GM23248 (cell line): ENCODE data around the gene ZNRF1. TPM values are rescaled to one million over a fixed set of nuclear protein-coding genes. Genes with fewer than 3 reads are reported as not detected.

ENCODE experiments used
- DNase-seq: peaks from one replicate; pipeline ENCODE4 v3.0.0-alpha.2; 2015
- H2AFZ ChIP-seq: fragments of 200-600 bp; sonication (generic); 2 replicates; pipeline ENCODE4 v1.6.1; 2016; ENCODE audit warnings: antibody characterized with exemption
- H3F3A ChIP-seq: fragments of 200-600 bp; sonication (generic); 2 replicates; pipeline ENCODE4 v1.6.1; 2016; ENCODE audit warnings: mild to moderate bottlenecking, antibody characterized with exemption, mixed run types; ENCODE audit not compliant: insufficient read depth
- H3K27ac ChIP-seq: fragments of 200-600 bp; sonication (generic); 2 replicates; pipeline ENCODE4 v1.5.1; 2016; ENCODE audit warnings: mild to moderate bottlenecking
- H3K27me3 ChIP-seq: fragments of 200-600 bp; sonication (generic); replicated peaks from 2 replicates; pipeline ENCODE4 v1.6.1; 2016; ENCODE audit warnings: mild to moderate bottlenecking; ENCODE audit not compliant: insufficient read depth
- H3K36me3 ChIP-seq: fragments of 200-600 bp; sonication (generic); 2 replicates; pipeline ENCODE4 v1.6.1; 2016; ENCODE audit warnings: low read depth, mild to moderate bottlenecking
- H3K4me1 ChIP-seq: fragments of 200-600 bp; sonication (generic); 2 replicates; pipeline ENCODE4 v1.6.1; 2016; ENCODE audit warnings: mild to moderate bottlenecking; ENCODE audit not compliant: insufficient read depth
- H3K4me2 ChIP-seq: fragments of 200-600 bp; sonication (generic); one replicate; pipeline ENCODE4 v1.6.1; 2016; ENCODE audit warnings: mild to moderate bottlenecking; ENCODE audit not compliant: unreplicated experiment
- H3K4me3 ChIP-seq: fragments of 200-600 bp; sonication (generic); 2 replicates; pipeline ENCODE4 v1.5.1; 2016; ENCODE audit warnings: mild to moderate bottlenecking
- H3K79me2 ChIP-seq: fragments of 200-600 bp; sonication (generic); 2 replicates; pipeline ENCODE4 v1.6.1; 2016; ENCODE audit warnings: mild to moderate bottlenecking; ENCODE audit not compliant: insufficient read depth
- H3K9ac ChIP-seq: fragments of 200-600 bp; sonication (generic); 2 replicates; pipeline ENCODE4 v1.6.1; 2016; ENCODE audit warnings: mild to moderate bottlenecking
- H3K9me2 ChIP-seq: fragments of 200-600 bp; sonication (generic); 2 replicates; pipeline ENCODE4 v1.6.1; 2016; ENCODE audit warnings: mixed run types, mild to moderate bottlenecking, moderate library complexity; ENCODE audit not compliant: insufficient read depth
- H3K9me3 ChIP-seq: fragments of 200-600 bp; sonication (generic); one replicate; pipeline ENCODE4 v1.6.1; 2017; ENCODE audit warnings: low read depth
- H4K20me1 ChIP-seq: fragments of 200-600 bp; sonication (generic); 2 replicates; pipeline ENCODE4 v1.6.0; 2016; ENCODE audit not compliant: insufficient read depth
- EZH2 ChIP-seq: fragments of 200-600 bp; sonication (generic); IDR thresholded peaks from 2 replicates; pipeline ENCODE4 v1.6.1; 2018; ENCODE audit warnings: antibody characterized with exemption, mild to moderate bottlenecking; ENCODE audit not compliant: insufficient read depth, poor library complexity, severe bottlenecking
- EZH2phosphoT487 ChIP-seq: fragments of 200-600 bp; sonication (generic); IDR thresholded peaks from 2 replicates; pipeline ENCODE4 v1.6.1; 2018; ENCODE audit warnings: antibody characterized with exemption, moderate library complexity, mild to moderate bottlenecking, low read depth; ENCODE audit not compliant: insufficient read depth
- WGBS, 2 experiments: methylation state at CpG; one replicate each; pipeline ENCODE4 v1.1.6; 2015 to 2017; ENCODE audit warnings: low lambda C conversion rate in 2 of 2, low coverage in 1 of 2; ENCODE audit errors: missing lambda C conversion rate in 2 of 2; 5-methylcytosine and 5-hydroxymethylcytosine counted together
- in situ Hi-C: fragments of 300-500 bp; cut with MboI; formaldehyde crosslinking; loops from 2 replicates; pipeline ENCODE4 v1.15.0; 2020
- polyA plus RNA-seq: library from polyadenylated mRNA; unstranded; fragments of >200 nt; fragmentation: Nextera tagmentation; extraction: Ambion mirVana; gene quantifications from 2 replicates; pipeline ENCODE4 v1.2.1, GENCODE V29; 2016
- total RNA-seq: library from RNA; depleted of rRNA; stranded (reverse); fragments of >200 nt; shearing (Covaris generic); gene quantifications from 2 replicates; pipeline ENCODE4 v1.2.3, GENCODE V29; 2014

ZNRF1 gene
- total and polyA plus RNA-seq, 2 experiments from 2014 or later, result 7.1 to 17.2 TPM

- H3K4me2 ChIP-seq, result no peak overlapping the region
Measured at GRCh38 chr16:75079346-75079926, 80.6 kb downstream of the ZNRF1 start.

DNA sequence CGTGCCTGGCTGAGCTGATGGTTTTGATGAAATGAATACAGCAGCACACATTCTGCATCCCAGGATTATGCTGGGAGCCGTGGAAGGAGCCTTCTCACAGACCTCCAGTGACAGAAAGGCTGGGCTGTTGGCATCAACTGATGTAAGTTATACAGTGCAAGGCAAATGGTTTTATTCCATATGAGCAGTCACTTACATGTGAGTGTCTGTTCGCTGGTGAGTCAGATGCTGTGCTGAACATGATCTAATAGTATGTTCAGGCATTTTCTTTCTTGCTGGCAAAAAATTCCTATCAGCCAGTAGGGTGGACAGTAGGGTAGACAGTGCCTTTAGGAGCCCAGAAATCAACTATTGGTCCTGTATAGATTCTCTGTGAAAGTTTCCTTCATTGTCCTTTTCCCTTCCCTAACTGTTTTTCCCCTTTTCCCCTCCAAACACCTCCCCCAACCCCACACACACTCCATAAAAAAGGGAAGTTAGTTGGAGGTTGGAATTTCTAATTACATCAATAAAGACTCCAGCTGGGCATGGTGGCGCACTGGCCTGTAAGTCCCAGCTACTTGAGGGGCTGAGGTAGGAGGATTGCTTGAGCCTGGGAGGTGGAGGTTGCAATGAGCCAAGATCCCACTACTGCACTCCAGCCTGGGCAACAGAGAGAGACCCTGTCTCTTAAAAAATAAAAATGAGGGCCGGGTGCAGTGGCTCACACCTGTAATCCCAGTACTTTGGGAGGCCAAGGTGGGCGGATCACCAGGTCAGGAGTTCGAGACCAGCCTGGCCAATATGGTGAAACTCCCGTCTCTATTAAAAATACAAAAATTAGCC is 81.6 kb downstream of the ZNRF1 start:
- peaks cover 62% of the 10 kb centered on the region for H3K79me2 ChIP-seq
- H3K4me2 ChIP-seq, result no peak overlapping the region
- 0 out of 2 replicates have a peak, but pooled peaks cover 4% of the 10 kb centered on the region for H3K4me1 ChIP-seq
- in situ Hi-C loops, result no loop called here
- H3K27me3 ChIP-seq, result no peaks in the 10 kb centered on the region
- H3K4me3 ChIP-seq, result no peak overlapping the region
- H3K9me2 ChIP-seq, result 0 out of 2 replicates have a peak, but pooled peaks cover 4% of the 10 kb centered on the region
- no peaks in the 10 kb centered on the region for H3K36me3 ChIP-seq
- WGBS, 2 experiments, result 89 to 94% methylated on average over 8 of the region's 8 CpGs
- DNase-seq, result peak; percentile 77
- H3K9me3 ChIP-seq, result no peaks in the 10 kb centered on the region
- no peaks in the 10 kb centered on the region for H4K20me1 ChIP-seq
- TF ChIP-seq EZH2, result no peak
- no peak for TF ChIP-seq EZH2phosphoT487
- H3K9ac ChIP-seq, result no peak overlapping the region
- H3F3A ChIP-seq, result no peaks in the 10 kb centered on the region
- no peak overlapping the region for H3K27ac ChIP-seq
- no peak overlapping the region for H2AFZ ChIP-seq

More at GRCh38 chr16:75079346-75079926, 80.6 kb downstream of the ZNRF1 start:
- no peaks in the 10 kb centered on the region for H3K27me3 ChIP-seq
- H3F3A ChIP-seq, result no peaks in the 10 kb centered on the region
- H3K4me1 ChIP-seq, result 0 out of 2 replicates have a peak, but pooled peaks cover 4% of the 10 kb centered on the region
- no peak overlapping the region for H3K9ac ChIP-seq
- in situ Hi-C loops, result no loop called here
- no peak for DNase-seq
- H3K9me2 ChIP-seq, result no peaks in the 10 kb centered on the region
- TF ChIP-seq EZH2phosphoT487, result no peak
- no peak for TF ChIP-seq EZH2
- H3K27ac ChIP-seq, result no peak overlapping the region
- WGBS, 2 experiments, result 91% methylated on average over 7 of the region's 7 CpGs
- no peaks in the 10 kb centered on the region for H3K9me3 ChIP-seq
- peaks cover 59% of the 10 kb centered on the region for H3K79me2 ChIP-seq
- H2AFZ ChIP-seq, result no peak overlapping the region
- H4K20me1 ChIP-seq, result no peaks in the 10 kb centered on the region
- no peak overlapping the region for H3K4me3 ChIP-seq
- H3K36me3 ChIP-seq, result no peaks in the 10 kb centered on the region

GRCh38 chr16:75081179-75081859 is 82.5 kb downstream of the ZNRF1 start:
- in situ Hi-C loops, result no loop called here
- WGBS, 2 experiments, result 93 to 95% methylated on average over 6 of the region's 6 CpGs
- H3K79me2 ChIP-seq, result peaks cover 60% of the 10 kb centered on the region

GRCh38 chr16:75083813-75084212 is 85.0 kb downstream of the ZNRF1 start:
- in situ Hi-C loops, result no loop called here
- H3K4me1 ChIP-seq, result peaks cover 24% of the 10 kb centered on the region; the same call in 1 of the 2 replicates
- no peaks in the 10 kb centered on the region for H3K9me3 ChIP-seq
- 0 out of 2 replicates have a peak, but pooled peaks cover 6% of the 10 kb centered on the region for H3F3A ChIP-seq
- no peaks in the 10 kb centered on the region for H4K20me1 ChIP-seq
- no peak overlapping the region for H3K4me3 ChIP-seq
- H3K79me2 ChIP-seq, result peaks cover 74% of the 10 kb centered on the region
- H3K4me2 ChIP-seq, result no peak overlapping the region
- WGBS, 2 experiments, result 94 to 97% methylated on average over 5 of the region's 5 CpGs
- H3K36me3 ChIP-seq, result no peaks in the 10 kb centered on the region
- no peak for DNase-seq
- H3K27ac ChIP-seq, result no peak overlapping the region
- TF ChIP-seq EZH2 (no peak), EZH2phosphoT487 (no peak)
- H3K27me3 ChIP-seq, result no peaks in the 10 kb centered on the region
- no peak overlapping the region for H2AFZ ChIP-seq
- 0 out of 2 replicates have a peak, but pooled peaks cover 4% of the 10 kb centered on the region for H3K9me2 ChIP-seq
- H3K9ac ChIP-seq, result no peak overlapping the region

More at GRCh38 chr16:75081179-75081859, 82.5 kb downstream of the ZNRF1 start:
- no peak for DNase-seq
- H3K4me3 ChIP-seq, result no peak overlapping the region
- no peak overlapping the region for H2AFZ ChIP-seq
- no peaks in the 10 kb centered on the region for H3F3A ChIP-seq
- no peak overlapping the region for H3K27ac ChIP-seq
- 0 out of 2 replicates have a peak, but pooled peaks cover 4% of the 10 kb centered on the region for H3K9me2 ChIP-seq
- H3K4me1 ChIP-seq, result 0 out of 2 replicates have a peak, but pooled peaks cover 7% of the 10 kb centered on the region
- H4K20me1 ChIP-seq, result no peaks in the 10 kb centered on the region
- TF ChIP-seq EZH2phosphoT487, result no peak
- TF ChIP-seq EZH2, result no peak
- no peaks in the 10 kb centered on the region for H3K27me3 ChIP-seq
- no peaks in the 10 kb centered on the region for H3K9me3 ChIP-seq
- H3K9ac ChIP-seq, result no peak overlapping the region
- H3K36me3 ChIP-seq, result no peaks in the 10 kb centered on the region
- no peak overlapping the region for H3K4me2 ChIP-seq
